SU-DHL-6 (cell line): ENCODE results near the gene ABCA13.

Experiments used
- H2AFZ ChIP-seq: fragments of 200-600 bp; sonication (generic); 2 replicates; pipeline ENCODE4 v1.6.1; 2014; ENCODE audit warnings: low read depth, mild to moderate bottlenecking, moderate library complexity, mixed read lengths, antibody characterized with exemption, low read length; ENCODE audit not compliant: severe bottlenecking
- H3F3A ChIP-seq: fragments of 200-600 bp; shearing (Covaris generic); 2 replicates; pipeline ENCODE4 v1.6.0; 2016; ENCODE audit warnings: antibody characterized with exemption, mild to moderate bottlenecking; ENCODE audit not compliant: insufficient read depth
- H3K27ac ChIP-seq: fragments of 200-600 bp; sonication (generic); 2 replicates; pipeline ENCODE4 v1.5.1; 2016; ENCODE audit warnings: low read depth, mild to moderate bottlenecking, low read length, moderate library complexity, mixed read lengths
- H3K27me3 ChIP-seq: fragments of 200-600 bp; sonication (generic), shearing (Covaris generic); 2 replicates; pipeline ENCODE4 v1.6.0; 2014; ENCODE audit warnings: mild to moderate bottlenecking, low read length
- H3K36me3 ChIP-seq: fragments of 200-600 bp; sonication (generic); 2 replicates; pipeline ENCODE4 v1.6.1; 2014; ENCODE audit warnings: mild to moderate bottlenecking, low read length, mixed read lengths
- H3K4me2 ChIP-seq: fragments of 300-600, 200-600 bp; shearing (Covaris generic), sonication (generic); 2 replicates; pipeline ENCODE4 v1.6.0; 2014; ENCODE audit warnings: low read length, low read depth, mild to moderate bottlenecking; ENCODE audit not compliant: poor library complexity, severe bottlenecking
- H3K4me3 ChIP-seq: fragments of 200-600 bp; sonication (generic); 2 replicates; pipeline ENCODE4 v1.5.1; 2014; ENCODE audit warnings: antibody characterized with exemption, low read length, mild to moderate bottlenecking, mixed read lengths; ENCODE audit not compliant: insufficient read depth, poor library complexity, severe bottlenecking
- H3K79me2 ChIP-seq: fragments of 200-600 bp; sonication (generic); 2 replicates; pipeline ENCODE4 v1.6.1; 2014; ENCODE audit warnings: mild to moderate bottlenecking, low read length, moderate library complexity; ENCODE audit not compliant: insufficient read depth
- H3K9ac ChIP-seq: fragments of 200-600 bp; sonication (generic); 2 replicates; pipeline ENCODE4 v1.7.0; 2014; ENCODE audit warnings: mild to moderate bottlenecking, low read length
- H3K9me2 ChIP-seq: fragments of 200-600 bp; sonication (generic); replicated peaks from 2 replicates; pipeline ENCODE4 v1.6.1; 2014; ENCODE audit warnings: low read length; ENCODE audit not compliant: insufficient read depth
- H3K9me3 ChIP-seq: fragments of 200-600 bp; sonication (generic); 2 replicates; pipeline ENCODE4 v1.6.1; 2014; ENCODE audit warnings: low read length, mixed read lengths; ENCODE audit not compliant: insufficient read depth
- H4K20me1 ChIP-seq: fragments of 200-600 bp; sonication (generic); 2 replicates; pipeline ENCODE4 v1.6.1; 2014; ENCODE audit warnings: low read depth, mild to moderate bottlenecking, antibody characterized with exemption, low read length, moderate library complexity, mixed read lengths
- CTCF ChIP-seq: fragments of 200-600 bp; sonication (generic); IDR thresholded peaks from one replicate; pipeline ENCODE4 v1.5.1; 2017; ENCODE audit warnings: antibody characterized with exemption, mild to moderate bottlenecking, low read length, moderate library complexity; ENCODE audit not compliant: insufficient read depth, poor library complexity, severe bottlenecking
- EZH2phosphoT487 ChIP-seq: fragments of 200-600 bp; sonication (generic), shearing (Covaris generic); conservative IDR thresholded peaks from 2 replicates; pipeline ENCODE4 v1.6.1; 2018; ENCODE audit warnings: mild to moderate bottlenecking, antibody characterized with exemption, low read length, moderate library complexity, mixed read lengths

Gene ABCA13

GRCh38 chr7:48548667-48549066 lies 377.4 kb downstream of the ABCA13 start:
- H3K9ac ChIP-seq, result no peak overlapping the region
- no peaks in the 10 kb centered on the region for H3K9me3 ChIP-seq
- H3F3A ChIP-seq, result no peaks in the 10 kb centered on the region
- no peak for TF ChIP-seq CTCF
- no peak overlapping the region for H2AFZ ChIP-seq
- H3K79me2 ChIP-seq, result no peaks in the 10 kb centered on the region
- H3K4me2 ChIP-seq, result no peak overlapping the region
- H3K9me2 ChIP-seq, result no peaks in the 10 kb centered on the region
- H3K27ac ChIP-seq, result no peak overlapping the region
- H3K4me3 ChIP-seq, result no peak overlapping the region
- H4K20me1 ChIP-seq, result no peaks in the 10 kb centered on the region
- H3K36me3 ChIP-seq, result no peaks in the 10 kb centered on the region
- no peaks in the 10 kb centered on the region for H3K27me3 ChIP-seq

GRCh38 chr7:48551652-48552051 lies 380.4 kb downstream of the ABCA13 start:
- no peaks in the 10 kb centered on the region for H3K27me3 ChIP-seq
- no peak overlapping the region for H3K27ac ChIP-seq
- H3K4me3 ChIP-seq, result no peak overlapping the region
- TF ChIP-seq EZH2phosphoT487, result no peak
- TF ChIP-seq CTCF, result no peak
- H3K9ac ChIP-seq, result no peak overlapping the region
- H3K9me3 ChIP-seq, result no peaks in the 10 kb centered on the region
- H3K36me3 ChIP-seq, result no peaks in the 10 kb centered on the region
- no peak overlapping the region for H2AFZ ChIP-seq
- no peaks in the 10 kb centered on the region for H3F3A ChIP-seq
- H4K20me1 ChIP-seq, result no peaks in the 10 kb centered on the region
- H3K4me2 ChIP-seq, result no peak overlapping the region
- no peaks in the 10 kb centered on the region for H3K9me2 ChIP-seq
- H3K79me2 ChIP-seq, result no peaks in the 10 kb centered on the region

GRCh38 chr7:48563334-48563733 lies 392.1 kb downstream of the ABCA13 start:
- Histone ChIP-seq H3K9me2 (no peaks in the 10 kb centered on the region), H3K9ac (no peak overlapping the region), H3K9me3 (no peaks in the 10 kb centered on the region), H3F3A (no peaks in the 10 kb centered on the region), H3K4me3 (no peak overlapping the region), H3K4me2 (no peak overlapping the region), H3K27ac (no peak overlapping the region), H4K20me1 (no peaks in the 10 kb centered on the region), H2AFZ (no peak overlapping the region), H3K27me3 (no peaks in the 10 kb centered on the region), H3K36me3 (no peaks in the 10 kb centered on the region), H3K79me2 (no peaks in the 10 kb centered on the region)
- TF ChIP-seq CTCF (no peak), EZH2phosphoT487 (no peak)

- Histone ChIP-seq H2AFZ (no peak overlapping the region), H3K9me2 (no peaks in the 10 kb centered on the region), H3K4me2 (no peak overlapping the region), H3K4me3 (no peak overlapping the region), H3K79me2 (no peaks in the 10 kb centered on the region), H3K9ac (no peak overlapping the region), H3K9me3 (no peaks in the 10 kb centered on the region), H3K27me3 (no peaks in the 10 kb centered on the region), H3K27ac (no peak overlapping the region), H3F3A (no peaks in the 10 kb centered on the region), H4K20me1 (no peaks in the 10 kb centered on the region), H3K36me3 (no peaks in the 10 kb centered on the region; the same call in 1 of the 2 replicates)
- TF ChIP-seq EZH2phosphoT487 (no peak), CTCF (no peak)
Observed at GRCh38 chr7:48575516-48575915, 404.3 kb downstream of the ABCA13 start.
